Keratinocyte (primary cell): ENCODE measurements around the gene REN.

Source experiments
- CTCF ChIP-seq, 3 experiments: IDR thresholded peaks in 1 of 3; conservative IDR thresholded peaks in 1 of 3; optimal IDR thresholded peaks in 1 of 3; 2 replicates in 2 of 3; 3 replicates in 1 of 3; pipeline versions ENCODE3 to v1.5.1; 2011; ENCODE audit warnings: low read length in 3 of 3, mild to moderate bottlenecking in 3 of 3, moderate library complexity in 2 of 3, control low read depth in 1 of 3, inconsistent platforms in 1 of 3; ENCODE audit not compliant: insufficient read depth in 2 of 3; ENCODE audit errors: extremely low read depth in 1 of 3
- EZH2 ChIP-seq: IDR thresholded peaks from one replicate; pipeline ENCODE4 v1.6.1; 2012; ENCODE audit warnings: inconsistent platforms, mild to moderate bottlenecking, low read length, moderate library complexity

- TF ChIP-seq CTCF (optimal IDR thresholded peaks at IDR 0.05 in 1 of 3, IDR thresholded peaks at IDR 0.05 in 1 of 3, conservative IDR thresholded peaks at IDR 0.05 in 1 of 3; ENCODE audit: extremely low read depth in 1 of 3, insufficient read depth in 2 of 3, low read length in 3 of 3) (no peak), EZH2 (no peak)
Observed at GRCh38 chr1:204126386-204126785, 39.8 kb downstream of the REN start.
